Mucosa of rectum (tissue), 2 donors: Measurements from ENCODE around the gene ACVR1.

Experiments used
- H3K27ac ChIP-seq, 2 donors: one replicate each; pipeline ENCODE4 v1.7.0; 2013; ENCODE audit warnings: inconsistent platforms in 2 of 2, low read depth in 2 of 2, low read length in 2 of 2
- H3K27me3 ChIP-seq, 2 donors: one replicate each; pipeline ENCODE4 v1.7.0; 2013; ENCODE audit warnings: low read length in 2 of 2; ENCODE audit not compliant: control insufficient read depth in 2 of 2, insufficient read depth in 2 of 2
- H3K36me3 ChIP-seq, 2 donors: one replicate each; pipeline ENCODE4 v1.7.0; 2013; ENCODE audit warnings: low read length in 2 of 2; ENCODE audit not compliant: control insufficient read depth in 2 of 2, insufficient read depth in 2 of 2
- H3K4me1 ChIP-seq, 2 donors: one replicate each; pipeline ENCODE4 v1.7.0; 2013; ENCODE audit warnings: low read length in 2 of 2, mild to moderate bottlenecking in 1 of 2; ENCODE audit not compliant: control insufficient read depth in 2 of 2, insufficient read depth in 2 of 2
- H3K4me3 ChIP-seq, 2 donors: one replicate each; pipeline ENCODE4 v1.7.0; 2013; ENCODE audit warnings: low read length in 2 of 2
- H3K9ac ChIP-seq, 2 donors: one replicate each; pipeline ENCODE4 v1.7.0; 2013; ENCODE audit warnings: low read length in 2 of 2, low read depth in 1 of 2, mild to moderate bottlenecking in 1 of 2
- H3K9me3 ChIP-seq, 2 donors: one replicate each; pipeline ENCODE4 v1.7.0; 2013; ENCODE audit warnings: low read length in 2 of 2; ENCODE audit not compliant: control insufficient read depth in 2 of 2
- donor health status: healthy.
- donor health status: Normal muscosa, but diverticular disease.

Gene ACVR1

DNA sequence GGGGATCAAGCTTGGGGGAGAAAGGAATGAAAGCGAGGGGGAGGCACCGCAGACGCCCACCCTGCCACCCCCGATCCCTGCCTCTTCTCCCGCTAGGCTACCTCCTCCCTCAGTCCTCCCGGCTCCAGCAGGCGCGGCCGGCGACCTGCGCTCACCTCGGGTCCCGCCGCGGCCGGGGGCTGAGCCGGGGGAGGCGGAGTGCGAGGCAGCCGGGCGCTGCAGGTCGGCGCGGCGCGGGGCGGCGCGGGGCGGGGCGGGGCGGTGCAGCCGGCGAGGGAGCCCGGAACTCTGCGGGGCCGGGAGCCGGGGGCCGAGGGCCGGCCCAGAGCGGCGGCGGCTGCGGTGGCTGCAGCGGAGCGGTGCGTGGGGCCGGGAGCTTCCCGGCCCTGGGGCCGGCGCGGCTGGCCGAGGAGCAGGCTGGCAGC lies 477 bp downstream of the ACVR1 start:
- Histone ChIP-seq H3K4me3 (peak overlapping the region; percentile 85 to 91), H3K27me3 (no peaks in the 10 kb centered on the region), H3K27ac (peak overlapping the region; percentile 93 to 94), H3K9ac (peak overlapping the region; percentile 75 to 81), H3K9me3 (no peaks in the 10 kb centered on the region), H3K36me3 (no peaks in the 10 kb centered on the region), H3K4me1 (peaks cover 6 to 10% of the 10 kb centered on the region in 2 donors)

DNA sequence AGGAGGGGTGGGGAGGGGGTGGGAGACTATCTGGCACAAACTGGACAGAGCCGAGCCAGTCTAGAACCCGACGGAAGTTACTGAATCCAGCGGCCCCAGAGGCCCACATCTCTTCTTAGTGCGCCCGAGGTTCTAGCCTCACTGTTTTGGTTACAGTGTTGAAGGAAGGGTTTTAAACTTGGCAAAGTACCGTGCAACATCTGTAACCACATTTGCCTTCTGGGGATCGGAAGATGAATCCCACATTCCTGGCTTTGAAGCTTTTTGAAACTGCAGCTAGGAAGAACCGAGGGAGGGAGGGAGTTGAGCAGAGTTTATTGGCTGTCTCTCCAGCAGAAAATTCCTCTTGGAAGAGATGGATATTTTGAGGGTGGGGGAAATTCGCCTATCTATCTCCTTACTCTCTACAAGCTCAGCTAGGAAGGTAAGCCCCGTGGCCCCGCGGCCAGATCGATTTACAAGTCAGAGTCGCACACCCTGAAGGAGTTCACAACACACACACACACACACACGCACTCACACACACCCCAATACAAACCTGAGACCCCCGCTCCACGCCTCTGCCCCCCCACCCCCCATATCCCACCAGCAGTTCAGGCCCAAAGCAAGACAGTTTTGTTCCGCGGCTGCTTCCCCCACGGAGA lies 1.0 kb downstream of the ACVR1 start:
- peaks cover 6 to 10% of the 10 kb centered on the region in 2 donors for H3K4me1 ChIP-seq
- peak overlapping the region; percentile 85 to 91 for H3K4me3 ChIP-seq
- H3K36me3 ChIP-seq, result no peaks in the 10 kb centered on the region
- no peaks in the 10 kb centered on the region for H3K27me3 ChIP-seq
- H3K27ac ChIP-seq, result peak overlapping the region; percentile 81 to 94
- peak overlapping the region; percentile 75 to 81 for H3K9ac ChIP-seq
- no peaks in the 10 kb centered on the region for H3K9me3 ChIP-seq

DNA sequence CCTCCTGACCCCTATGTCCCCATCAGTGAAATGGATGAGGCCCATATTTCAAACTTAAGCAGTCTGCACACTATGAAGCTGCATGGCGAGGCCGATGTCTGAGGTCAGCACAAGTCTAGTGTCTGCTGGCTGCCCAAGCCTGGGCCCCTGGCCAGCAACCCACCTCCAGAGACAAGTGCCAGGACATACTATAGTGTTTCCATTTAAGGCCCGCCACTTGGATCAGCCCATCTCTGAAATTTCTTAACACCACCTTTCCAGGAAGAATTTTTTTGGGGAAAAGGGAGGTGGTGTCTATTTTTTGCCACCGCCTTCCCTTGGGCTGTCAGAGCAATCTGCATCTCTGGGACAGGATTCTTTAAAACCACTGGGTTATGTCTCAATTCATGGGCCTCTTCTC lies 1.8 kb downstream of the ACVR1 start:
- Histone ChIP-seq H3K36me3 (no peaks in the 10 kb centered on the region), H3K9ac (peak overlapping the region in 1 of 2 donors; percentile 81), H3K27ac (peak overlapping the region in 1 of 2 donors; percentile 94), H3K27me3 (no peaks in the 10 kb centered on the region), H3K9me3 (no peaks in the 10 kb centered on the region), H3K4me3 (peak overlapping the region in 1 of 2 donors; percentile 85), H3K4me1 (peaks cover 6 to 10% of the 10 kb centered on the region in 2 donors)

DNA sequence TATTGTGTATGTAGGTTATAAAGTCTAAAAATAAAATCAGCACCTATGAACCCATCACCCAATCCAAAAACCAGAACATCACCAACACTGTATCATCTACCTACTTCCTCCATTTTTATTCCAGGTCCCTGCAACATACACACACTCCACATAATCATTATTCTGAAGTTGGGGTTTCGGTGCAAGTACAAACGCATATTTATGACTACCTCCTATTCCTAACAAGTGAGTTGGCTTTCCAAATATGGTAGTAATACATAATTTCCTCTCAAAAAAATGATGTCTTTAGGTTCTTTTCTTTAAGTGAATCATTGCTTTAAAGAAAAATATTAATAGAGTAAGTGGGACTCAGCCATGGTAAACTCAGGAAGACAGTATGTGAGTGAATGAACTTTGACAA lies 3.3 kb downstream of the ACVR1 start:
- H3K9me3 ChIP-seq, result no peaks in the 10 kb centered on the region
- no peak overlapping the region for H3K4me3 ChIP-seq
- no peaks in the 10 kb centered on the region for H3K36me3 ChIP-seq
- H3K4me1 ChIP-seq, result peaks cover 6 to 10% of the 10 kb centered on the region in 2 donors
- no peak overlapping the region for H3K27ac ChIP-seq
- no peaks in the 10 kb centered on the region for H3K27me3 ChIP-seq
- no peak overlapping the region for H3K9ac ChIP-seq

DNA sequence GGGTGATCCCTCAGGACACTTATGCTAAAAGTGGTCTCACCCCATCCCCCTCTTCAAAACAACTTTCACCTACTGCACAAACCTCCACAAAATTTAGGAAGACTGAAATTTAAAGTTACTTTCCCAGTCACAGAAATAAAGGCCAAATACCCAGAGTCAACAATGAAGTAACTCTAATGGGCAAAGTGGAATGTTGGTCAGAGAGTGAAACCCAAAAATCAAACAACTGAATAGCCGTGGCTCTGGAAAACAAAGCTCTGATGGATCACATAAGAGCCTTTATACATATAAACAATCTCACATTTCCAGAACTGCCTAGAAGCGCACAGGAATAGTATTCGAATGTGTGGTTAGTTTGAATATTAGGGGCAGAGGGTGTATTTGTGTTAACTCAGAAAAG lies 4.7 kb downstream of the ACVR1 start:
- Histone ChIP-seq H3K4me1 (peaks cover 6 to 9% of the 10 kb centered on the region in 2 donors), H3K9ac (no peak overlapping the region), H3K27me3 (no peaks in the 10 kb centered on the region), H3K4me3 (no peak overlapping the region), H3K9me3 (no peaks in the 10 kb centered on the region), H3K36me3 (no peaks in the 10 kb centered on the region), H3K27ac (no peak overlapping the region)

- Histone ChIP-seq H3K4me1 (peaks cover 0 to 5% of the 10 kb centered on the region in 2 donors), H3K27me3 (no peaks in the 10 kb centered on the region), H3K27ac (no peak overlapping the region), H3K36me3 (no peaks in the 10 kb centered on the region), H3K9me3 (no peaks in the 10 kb centered on the region), H3K4me3 (no peak overlapping the region), H3K9ac (no peak overlapping the region)
Measured at GRCh38 chr2:157868993-157869392, 7.1 kb downstream of the ACVR1 start.

GRCh38 chr2:157867703-157868102 lies 8.4 kb downstream of the ACVR1 start:
- H3K4me3 ChIP-seq, result no peak overlapping the region
- H3K27ac ChIP-seq, result no peak overlapping the region

DNA sequence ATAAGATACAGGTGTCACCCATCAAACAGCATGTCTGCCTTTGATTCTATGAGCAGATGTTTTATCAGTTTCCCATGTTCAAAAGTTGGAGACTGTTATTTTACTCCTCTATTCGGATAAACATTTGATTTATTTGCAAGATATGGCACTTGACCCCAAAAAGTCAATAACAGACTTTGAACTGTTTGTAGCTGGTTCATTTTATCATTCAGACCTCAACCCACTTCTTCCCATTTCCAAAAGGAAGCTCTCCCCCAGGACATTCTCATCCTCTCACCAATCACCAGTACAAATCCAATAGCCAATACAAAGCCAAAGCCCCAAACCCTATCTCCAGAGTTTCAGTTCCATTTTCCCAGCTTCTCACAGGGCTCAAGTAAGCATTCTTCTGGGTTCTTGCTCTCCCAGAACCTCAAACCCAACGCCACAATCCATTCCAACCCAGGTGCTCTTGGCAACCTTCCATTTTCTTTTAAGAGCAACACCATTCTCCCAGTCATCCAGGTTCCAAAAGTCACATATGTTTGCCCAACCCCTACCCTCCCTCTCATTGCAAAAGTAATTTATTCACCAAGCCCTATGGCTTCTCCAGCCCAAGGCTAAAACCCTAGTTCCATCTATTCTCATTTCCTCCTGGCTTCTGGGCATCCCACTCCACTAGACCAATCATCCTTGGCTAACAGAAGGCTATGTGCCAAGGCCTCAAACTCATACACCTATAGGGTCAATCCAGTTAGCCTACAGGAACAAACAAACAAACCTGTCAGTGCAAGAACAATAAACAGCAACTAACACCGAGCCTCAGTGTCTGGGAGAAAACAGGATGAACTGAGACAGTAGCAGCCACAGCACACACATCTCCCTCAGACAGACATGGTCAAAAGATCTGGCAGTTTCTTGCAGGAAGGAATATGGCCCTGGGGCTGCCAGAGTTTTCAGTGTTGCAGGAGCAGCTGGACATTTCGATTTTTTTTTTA lies 9.2 kb downstream of the ACVR1 start:
- Histone ChIP-seq H3K4me3 (no peak overlapping the region), H3K27ac (no peak overlapping the region), H3K4me1 (peaks cover 0 to 3% of the 10 kb centered on the region in 2 donors), H3K9ac (no peak overlapping the region), H3K36me3 (no peaks in the 10 kb centered on the region), H3K27me3 (no peaks in the 10 kb centered on the region), H3K9me3 (no peaks in the 10 kb centered on the region)

More at GRCh38 chr2:157867703-157868102, 8.4 kb downstream of the ACVR1 start:
- no peaks in the 10 kb centered on the region for H3K36me3 ChIP-seq
- no peaks in the 10 kb centered on the region for H3K9me3 ChIP-seq
- H3K4me1 ChIP-seq, result peaks cover 0 to 3% of the 10 kb centered on the region in 2 donors
- H3K9ac ChIP-seq, result no peak overlapping the region
- no peaks in the 10 kb centered on the region for H3K27me3 ChIP-seq

DNA sequence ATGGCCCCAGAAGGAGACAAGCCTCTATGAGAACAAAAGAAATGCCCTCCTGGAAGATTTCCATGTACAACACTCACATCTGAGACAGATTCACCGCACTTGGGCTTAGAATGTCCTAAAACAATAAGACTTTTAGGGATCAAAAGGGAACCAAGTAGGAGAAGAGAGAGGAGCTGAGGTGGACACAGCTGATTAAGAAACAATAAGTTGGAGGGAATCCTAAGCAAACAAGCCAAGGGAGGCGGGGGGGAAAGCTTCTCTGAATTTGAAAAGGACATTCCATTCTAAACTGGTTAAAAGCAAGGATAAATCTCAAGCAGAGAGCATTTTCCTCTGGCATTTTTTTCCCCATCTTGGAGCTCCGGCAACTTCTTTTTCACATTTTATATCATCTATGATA lies 9.9 kb downstream of the ACVR1 start:
- Histone ChIP-seq H3K27ac (no peak overlapping the region), H3K4me3 (no peak overlapping the region), H3K9ac (no peak overlapping the region)

GRCh38 chr2:157864857-157865430 lies 11.2 kb downstream of the ACVR1 start:
- Histone ChIP-seq H3K27me3 (no peaks in the 10 kb centered on the region), H3K36me3 (no peaks in the 10 kb centered on the region), H3K9me3 (no peaks in the 10 kb centered on the region), H3K4me3 (no peak overlapping the region), H3K4me1 (peaks cover 0 to 3% of the 10 kb centered on the region in 2 donors), H3K27ac (no peak overlapping the region), H3K9ac (no peak overlapping the region)

More for the DNA sequence above, 9.9 kb downstream of the ACVR1 start:
- H3K4me1 ChIP-seq, result peaks cover 0 to 3% of the 10 kb centered on the region in 2 donors
- H3K27me3 ChIP-seq, result no peaks in the 10 kb centered on the region
- no peaks in the 10 kb centered on the region for H3K36me3 ChIP-seq
- no peaks in the 10 kb centered on the region for H3K9me3 ChIP-seq
